IMR-90 (cell line): ENCODE results near the gene RAB18. TPM values are rescaled to one million over a fixed set of nuclear protein-coding genes. Genes with fewer than 3 reads are reported as not detected.

Source experiments
- ATAC-seq: fragments of 200-7000 bp; cut with Tn5 transposase; 2 replicates; pipeline ENCODE4 v1.9.1; 2020; ENCODE audit warnings: low read depth, mild to moderate bottlenecking, moderate library complexity
- BruUV-seq: library from RNA; stranded (reverse); fragments of 400-500 nt; replicated peaks from 2 replicates; lab custom pipeline; 2021; lab: Mats Ljungman, UMichigan
- CTCF ChIA-PET: fragments of 300-600 bp; formaldehyde crosslinking; extraction: SDS; loops from one replicate; lab custom pipeline; 2021; ENCODE audit warnings: antibody characterized with exemption; lab: Yijun Ruan, JAX
- POLR2A ChIA-PET: fragments of 300-600 bp; sonication (Branson Sonifier 250); formaldehyde crosslinking; loops from one replicate; lab custom pipeline; 2022; ENCODE audit warnings: antibody characterized with exemption; ENCODE audit not compliant: unreplicated experiment; lab: Charles Lee
- DNase-seq: peaks from one replicate; pipeline ENCODE4 v3.0.0; 2013
- H2AFZ ChIP-seq: replicated peaks from 2 replicates; pipeline ENCODE3; 2013; ENCODE audit warnings: low read length, mild to moderate bottlenecking; ENCODE audit not compliant: poor library complexity
- H2AK5ac ChIP-seq: 2 replicates; pipeline ENCODE4 v1.6.1; 2013; ENCODE audit warnings: low read depth, low read length, inconsistent platforms
- H2AK9ac ChIP-seq: replicated peaks from 2 replicates; pipeline ENCODE3; 2013; ENCODE audit warnings: mild to moderate bottlenecking, low read depth, low read length, moderate library complexity; ENCODE audit not compliant: poor library complexity
- H2BK120ac ChIP-seq: 2 replicates; pipeline ENCODE4 v1.6.1; 2013; ENCODE audit warnings: low read depth, low read length, inconsistent platforms
- H2BK15ac ChIP-seq: 3 replicates; pipeline ENCODE4 v1.6.1; 2013; ENCODE audit warnings: low read depth, low read length, inconsistent platforms
- H2BK20ac ChIP-seq: 2 replicates; pipeline ENCODE4 v1.6.1; 2013; ENCODE audit warnings: low read depth, mild to moderate bottlenecking, inconsistent platforms, low read length, moderate library complexity
- H2BK5ac ChIP-seq: 2 replicates; pipeline ENCODE4 v1.6.1; 2013; ENCODE audit warnings: mild to moderate bottlenecking, low read depth, low read length, inconsistent platforms; ENCODE audit not compliant: poor library complexity, severe bottlenecking
- H3K14ac ChIP-seq: replicated peaks from 2 replicates; pipeline ENCODE4 v1.6.1; 2013; ENCODE audit warnings: low read depth, low read length, inconsistent platforms
- H3K18ac ChIP-seq: 2 replicates; pipeline ENCODE4 v1.6.1; 2013; ENCODE audit warnings: low read depth, low read length, control low read depth
- H3K23ac ChIP-seq: 2 replicates; pipeline ENCODE4 v1.6.1; 2013; ENCODE audit warnings: low read depth, low read length, inconsistent platforms
- H3K27ac ChIP-seq: 2 replicates; pipeline ENCODE4 v1.5.1; 2013; ENCODE audit warnings: mild to moderate bottlenecking, control low read depth, low read length; ENCODE audit not compliant: insufficient read depth
- H3K27me3 ChIP-seq: 2 replicates; pipeline ENCODE4 v1.6.1; 2013; ENCODE audit warnings: low read length; ENCODE audit not compliant: control insufficient read depth, insufficient read depth
- H3K36me3 ChIP-seq: 2 replicates; pipeline ENCODE4 v1.6.1; 2013; ENCODE audit warnings: low read length, mixed read lengths; ENCODE audit not compliant: control insufficient read depth, insufficient read depth
- H3K4ac ChIP-seq: 2 replicates; pipeline ENCODE4 v1.6.1; 2013; ENCODE audit warnings: low read depth, low read length, inconsistent platforms
- H3K4me1 ChIP-seq: 2 replicates; pipeline ENCODE4 v1.6.1; 2013; ENCODE audit warnings: low read length, mixed read lengths; ENCODE audit not compliant: control insufficient read depth, insufficient read depth
- H3K4me2 ChIP-seq: 2 replicates; pipeline ENCODE4 v1.6.1; 2013; ENCODE audit warnings: low read depth, mild to moderate bottlenecking, control low read depth, low read length, moderate library complexity
- H3K4me3 ChIP-seq: 2 replicates; pipeline ENCODE4 v1.5.1; 2013; ENCODE audit warnings: low read depth, mild to moderate bottlenecking, control low read depth, low read length, moderate library complexity; ENCODE audit not compliant: insufficient read depth
- H3K56ac ChIP-seq: 2 replicates; pipeline ENCODE4 v1.6.1; 2013; ENCODE audit warnings: low read length, inconsistent platforms; ENCODE audit not compliant: insufficient read depth; ENCODE audit errors: extremely low read depth
- H3K79me1 ChIP-seq, 2 experiments: 2 replicates each; pipeline ENCODE4 v1.6.1; 2013; ENCODE audit warnings: low read length in 2 of 2, inconsistent platforms in 1 of 2, low read depth in 1 of 2
- H3K9ac ChIP-seq: 2 replicates; pipeline ENCODE4 v1.6.1; 2013; ENCODE audit warnings: low read depth, low read length, control low read depth
- H3K9me1 ChIP-seq: 2 replicates; pipeline ENCODE4 v1.6.1; 2013; ENCODE audit warnings: low read length, inconsistent platforms; ENCODE audit not compliant: insufficient read depth
- H3K9me3 ChIP-seq: 2 replicates; pipeline ENCODE4 v1.6.1; 2013; ENCODE audit warnings: low read length; ENCODE audit not compliant: control insufficient read depth, insufficient read depth
- H4K20me1 ChIP-seq: 2 replicates; pipeline ENCODE4 v1.6.1; 2013; ENCODE audit warnings: low read length, inconsistent platforms; ENCODE audit not compliant: insufficient read depth
- H4K5ac ChIP-seq: 2 replicates; pipeline ENCODE4 v1.6.1; 2013; ENCODE audit warnings: mild to moderate bottlenecking, low read depth, low read length, control low read depth
- H4K8ac ChIP-seq, 2 experiments: 2 replicates each; pipeline ENCODE4 v1.6.1; 2013; ENCODE audit warnings: low read depth in 2 of 2, low read length in 2 of 2, control low read depth in 1 of 2, inconsistent platforms in 1 of 2
- H4K91ac ChIP-seq: 2 replicates; pipeline ENCODE4 v1.6.1; 2013; ENCODE audit warnings: low read depth, low read length, inconsistent platforms; ENCODE audit not compliant: insufficient read depth
- CEBPB ChIP-seq: IDR thresholded peaks from 2 replicates; pipeline ENCODE4 v1.6.1; 2012; ENCODE audit warnings: low read depth, low read length, improper control_type of control experiment
- CHD1 ChIP-seq: IDR thresholded peaks from 2 replicates; pipeline ENCODE4 v1.6.1; 2012; ENCODE audit warnings: low read depth, low read length, improper control_type of control experiment
- MAFK ChIP-seq: IDR thresholded peaks from 2 replicates; pipeline ENCODE4 v1.6.1; 2012; ENCODE audit warnings: low read depth, low read length, improper control_type of control experiment
- MXI1 ChIP-seq: IDR thresholded peaks from 2 replicates; pipeline ENCODE4 v1.6.1; 2012; ENCODE audit warnings: low read depth, mild to moderate bottlenecking, low read length, moderate library complexity, borderline replicate concordance
- POLR2A ChIP-seq: IDR thresholded peaks from 2 replicates; pipeline ENCODE4 v1.6.1; 2012; ENCODE audit warnings: mild to moderate bottlenecking, low read depth, low read length
- RFX5 ChIP-seq: IDR thresholded peaks from 2 replicates; pipeline ENCODE4 v1.8.0; 2012; ENCODE audit warnings: low read depth, mild to moderate bottlenecking, low read length, moderate library complexity
- SMC3 ChIP-seq: fragments of 150-350 bp; IDR thresholded peaks from 2 replicates; pipeline ENCODE4 v1.6.1; 2016; ENCODE audit warnings: low read depth, mild to moderate bottlenecking, antibody characterized with exemption, low read length, moderate library complexity
- WGBS, 2 experiments: methylation state at CpG; one replicate each; pipeline versions ENCODE4 v1.1.5 to v1.1.7; 2013; ENCODE audit warnings: missing lambda C conversion rate in 2 of 2; ENCODE audit not compliant: insufficient read length in 1 of 2; ENCODE audit errors: extremely low coverage in 2 of 2; 5-methylcytosine and 5-hydroxymethylcytosine counted together
- dilution Hi-C: fragments of 300-500 bp; cut with HindIII; formaldehyde crosslinking; loops from one replicate; pipeline ENCODE4 v1.14.3; 2018; ENCODE audit warnings: low sequenced_read_pairs; ENCODE audit not compliant: unreplicated experiment
- in situ Hi-C: fragments of 300-500 bp; cut with MboI; formaldehyde crosslinking; loops from 3 replicates; pipeline ENCODE4 v1.14.3; 2019; ENCODE audit warnings: low sequenced_read_pairs, inconsistent platforms, mixed read lengths
- intact Hi-C: fragments of 100-400 bp; cut with micrococcal nuclease; formaldehyde crosslinking; loops from 2 replicates; pipeline ENCODE4 v1.10.0; 2022
- polyA plus RNA-seq, 3 experiments: library from polyadenylated mRNA; depleted of rRNA; stranded (reverse); fragments of >200 nt; gene quantifications; 2 replicates each; pipeline ENCODE4 v1.2.3, GENCODE V29; 2012; ENCODE audit warnings: low replicate concordance in 1 of 3
- total RNA-seq: library from RNA; depleted of rRNA; stranded (reverse); fragments of >200 nt; gene quantifications from 2 replicates; pipeline ENCODE4 v1.2.3, GENCODE V29; 2012

RAB18 gene
- total and polyA plus RNA-seq, 2 of the 4 experiments (the other 2 are of a cell fraction): 17.6 to 38.8 TPM

GRCh38 chr10:27506280-27506679 is 2.2 kb downstream of the RAB18 start:
- H2BK20ac ChIP-seq: no peak overlapping the region
- CTCF ChIA-PET: interaction anchor here (0.6 kb wide), 1 partner anchor 80 kb away, joined by 5 read pairs; no protein-coding TSS in a partner anchor
- DNase-seq: peak; percentile 58
- no peak overlapping the region for H3K27ac ChIP-seq
- H3K14ac ChIP-seq: no peak overlapping the region; the same call in 1 of the 2 replicates
- H3K36me3 ChIP-seq: peaks cover 3% of the 10 kb centered on the region; the same call in 1 of the 2 replicates
- H4K5ac ChIP-seq: no peak overlapping the region
- no peak overlapping the region for H4K8ac ChIP-seq
- H3K9me1 ChIP-seq: peaks cover 3% of the 10 kb centered on the region
- no peaks in the 10 kb centered on the region for H3K27me3 ChIP-seq
- no peak overlapping the region for H3K9ac ChIP-seq
- H4K91ac ChIP-seq: no peak overlapping the region
- in situ Hi-C loops: loop anchor here (10.0 kb wide), 1 partner anchor 261 kb away; the partner anchor contains the start of gene ACBD5
- peaks cover 38% of the 10 kb centered on the region for H4K20me1 ChIP-seq
- no peak overlapping the region for H2AK5ac ChIP-seq
- no peak overlapping the region for H3K18ac ChIP-seq
- peaks cover 2% of the 10 kb centered on the region; the same call in 1 of the 2 replicates for H3K4me1 ChIP-seq
- dilution Hi-C loops: no loop called here
- no peak overlapping the region for H2BK120ac ChIP-seq
- TF ChIP-seq CEBPB: no peak
- TF ChIP-seq SMC3: no peak
- no peak for TF ChIP-seq POLR2A
- no peak for TF ChIP-seq CHD1
- no peak for TF ChIP-seq MAFK
- TF ChIP-seq RFX5: no peak
- TF ChIP-seq MXI1: no peak
- H3K79me1 ChIP-seq: peaks cover 0 to 31% of the 10 kb centered on the region in 2 experiments; a peak in 2 of 4 replicates
- BruUV-seq: no TSS peak
- H3K4ac ChIP-seq: no peak overlapping the region
- no CpG with 5 or more reads among the region's 4 CpGs for WGBS, 2 experiments
- intact Hi-C loops: no loop called here
- no peak overlapping the region for H3K56ac ChIP-seq
- H3K23ac ChIP-seq: no peak overlapping the region
- no peak overlapping the region for H2BK5ac ChIP-seq
- H2AK9ac ChIP-seq: no peak overlapping the region
- no peak overlapping the region for H3K4me3 ChIP-seq
- H3K4me2 ChIP-seq: peak overlapping the region; percentile 78; the same call in 1 of the 2 replicates
- ATAC-seq: no peak
- no peak overlapping the region for H2BK15ac ChIP-seq
- H2AFZ ChIP-seq: no peak overlapping the region
- POLR2A ChIA-PET: no interaction called here
- no peaks in the 10 kb centered on the region for H3K9me3 ChIP-seq
